HFF-Myc (cell line): Measurements from ENCODE around the gene CCDC171.

Experiments
- DNase-seq: peaks from one replicate; pipeline ENCODE4 v3.0.0-alpha.2; 2011; ENCODE audit warnings: low read depth; ENCODE audit errors: extremely low read depth
- H3K4me3 ChIP-seq: replicated peaks from 2 replicates; pipeline ENCODE4 v1.5.1; 2011; ENCODE audit warnings: low read depth, mild to moderate bottlenecking, control low read depth, low read length
- TF ChIP-seq, protein P1 (sequence below): IDR thresholded peaks from 2 replicates; pipeline ENCODE4 v1.5.1; 2012; ENCODE audit warnings: mild to moderate bottlenecking, low read depth, low read length, control low read depth; ENCODE audit errors: missing control alignments

CCDC171 gene

DNA sequence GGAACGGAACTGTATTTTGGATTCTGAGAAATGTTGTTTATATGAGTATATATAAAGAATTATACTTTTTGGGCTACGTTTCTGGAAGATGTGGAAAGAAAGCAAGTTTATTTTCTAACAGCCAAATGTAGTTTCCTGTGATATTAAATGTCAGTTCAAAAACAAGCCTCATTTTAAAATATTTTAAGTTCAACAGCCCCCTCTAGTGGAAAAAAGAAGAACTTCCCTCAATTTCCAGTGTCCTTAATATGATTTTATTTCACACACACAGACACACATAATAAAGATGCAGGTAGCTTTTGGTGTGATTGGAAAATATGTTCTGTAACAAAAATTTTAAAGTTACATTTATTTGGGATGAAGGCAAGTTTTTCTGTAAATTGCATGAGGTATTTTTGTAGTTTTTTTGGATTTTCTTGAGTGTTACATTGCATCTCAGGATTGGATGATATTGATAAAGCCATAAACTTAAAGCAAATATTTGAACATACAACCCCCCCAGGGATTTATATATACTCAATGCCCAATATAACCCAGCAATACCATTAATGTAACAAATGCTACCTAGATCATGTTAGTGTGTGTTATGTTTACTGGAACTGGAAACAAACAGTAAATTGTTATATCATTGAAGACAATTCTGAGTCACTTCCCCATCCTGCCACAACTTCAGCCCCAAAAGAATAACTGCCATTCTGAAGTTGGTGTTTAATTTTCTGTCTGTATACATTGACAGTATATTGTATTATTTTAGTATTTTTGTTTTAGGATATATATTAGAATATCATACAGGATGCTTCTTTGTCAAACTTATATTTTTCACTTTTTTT is 54.0 kb downstream of the CCDC171 start:
- peak; percentile 24 for DNase-seq
- no peak overlapping the region for H3K4me3 ChIP-seq
- TF ChIP-seq, protein P1, sequence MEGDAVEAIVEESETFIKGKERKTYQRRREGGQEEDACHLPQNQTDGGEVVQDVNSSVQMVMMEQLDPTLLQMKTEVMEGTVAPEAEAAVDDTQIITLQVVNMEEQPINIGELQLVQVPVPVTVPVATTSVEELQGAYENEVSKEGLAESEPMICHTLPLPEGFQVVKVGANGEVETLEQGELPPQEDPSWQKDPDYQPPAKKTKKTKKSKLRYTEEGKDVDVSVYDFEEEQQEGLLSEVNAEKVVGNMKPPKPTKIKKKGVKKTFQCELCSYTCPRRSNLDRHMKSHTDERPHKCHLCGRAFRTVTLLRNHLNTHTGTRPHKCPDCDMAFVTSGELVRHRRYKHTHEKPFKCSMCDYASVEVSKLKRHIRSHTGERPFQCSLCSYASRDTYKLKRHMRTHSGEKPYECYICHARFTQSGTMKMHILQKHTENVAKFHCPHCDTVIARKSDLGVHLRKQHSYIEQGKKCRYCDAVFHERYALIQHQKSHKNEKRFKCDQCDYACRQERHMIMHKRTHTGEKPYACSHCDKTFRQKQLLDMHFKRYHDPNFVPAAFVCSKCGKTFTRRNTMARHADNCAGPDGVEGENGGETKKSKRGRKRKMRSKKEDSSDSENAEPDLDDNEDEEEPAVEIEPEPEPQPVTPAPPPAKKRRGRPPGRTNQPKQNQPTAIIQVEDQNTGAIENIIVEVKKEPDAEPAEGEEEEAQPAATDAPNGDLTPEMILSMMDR = peak; percentile 37

DNA sequence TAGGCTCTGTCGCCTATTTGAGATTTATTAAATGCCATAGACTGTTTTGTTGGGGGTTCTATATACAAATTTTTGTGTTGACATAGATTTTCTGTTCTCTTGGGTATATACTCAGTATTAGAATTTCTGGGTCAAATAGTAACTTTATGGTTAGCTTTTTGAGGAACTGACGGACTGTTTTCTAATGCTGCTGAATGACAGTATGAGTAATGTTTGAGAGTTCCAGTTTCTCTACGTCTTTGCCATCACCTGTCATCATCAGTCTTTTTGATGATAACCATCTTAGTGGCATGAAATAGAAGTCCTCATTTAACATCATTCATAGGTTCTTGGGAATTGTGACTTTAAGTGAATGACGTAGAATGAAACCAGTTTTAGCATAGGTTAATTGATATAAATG is 60.1 kb downstream of the CCDC171 start:
- H3K4me3 ChIP-seq = no peak overlapping the region
- TF ChIP-seq, protein P1 = no peak
- DNase-seq = no peak

DNA sequence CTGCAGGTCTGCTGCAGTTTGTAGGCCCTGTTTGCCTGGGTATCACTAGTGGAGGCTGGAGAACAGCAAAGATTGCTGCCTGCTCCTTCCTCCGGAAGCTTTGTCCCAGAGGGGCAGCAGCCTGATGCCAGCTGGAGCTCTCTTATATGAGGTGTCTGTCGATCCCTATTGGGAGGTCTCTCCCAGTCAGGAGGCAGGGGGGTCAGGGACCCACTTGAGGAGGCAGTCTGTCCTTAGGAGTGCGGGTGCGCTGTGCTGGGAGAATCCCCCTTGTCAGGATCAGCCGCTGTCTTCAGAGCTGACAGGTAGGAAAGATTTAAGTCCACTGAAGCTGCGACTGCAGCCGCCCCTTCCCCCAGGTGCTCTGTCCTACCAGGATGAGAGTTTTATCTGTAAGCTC is 64.9 kb downstream of the CCDC171 start:
- no peak for DNase-seq
- H3K4me3 ChIP-seq = no peak overlapping the region
- TF ChIP-seq, protein P1 = no peak

GRCh38 chr9:15618540-15619331 is 65.9 kb downstream of the CCDC171 start:
- no peak overlapping the region for H3K4me3 ChIP-seq
- TF ChIP-seq, protein P1 = no peak
- no peak for DNase-seq

- no peak overlapping the region for H3K4me3 ChIP-seq
- no peak for DNase-seq
- TF ChIP-seq, protein P1 = peak; percentile 27
Observed at GRCh38 chr9:15622318-15622971, 69.6 kb downstream of the CCDC171 start.

DNA sequence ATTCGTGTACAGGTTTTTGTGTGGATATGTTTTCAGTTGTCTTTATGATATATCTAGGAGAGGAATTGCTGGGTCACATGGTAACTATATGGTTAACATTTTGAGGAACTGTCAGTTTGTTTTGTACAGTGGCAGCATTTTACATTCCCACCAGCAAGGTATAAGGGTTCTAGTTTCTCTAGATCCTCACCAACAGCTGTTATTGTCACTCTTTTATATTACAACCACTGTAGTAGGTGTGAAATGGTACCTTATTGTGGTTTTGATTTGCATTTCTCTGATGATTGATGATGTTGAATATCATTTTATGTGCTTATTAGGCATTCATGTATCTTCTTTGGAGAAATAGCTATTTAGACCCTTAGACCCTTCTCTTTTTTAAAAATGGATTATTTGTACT is 82.9 kb downstream of the CCDC171 start:
- no peak for DNase-seq
- H3K4me3 ChIP-seq = no peak overlapping the region
- TF ChIP-seq, protein P1 = no peak
